Vagina (tissue), 2 donors: ENCODE results near the gene SMG6.

ENCODE experiments used
- POLR2A ChIP-seq, 2 donors: fragments of 450-650 bp; IDR thresholded peaks; one replicate each; pipeline ENCODE4 v1.6.1; 2017; ENCODE audit warnings: antibody characterized with exemption in 2 of 2, mild to moderate bottlenecking in 2 of 2, moderate library complexity in 2 of 2
- TF ChIP-seq, protein P1 (sequence below), 3 experiments: fragments of 450-650 bp in 2 of 3; fragments of 200-600 bp in 1 of 3; sonication (generic) in 1 of 3; IDR thresholded peaks; one replicate each; pipeline ENCODE4 v1.5.1; 2017 to 2019; ENCODE audit warnings: antibody characterized with exemption in 3 of 3, mild to moderate bottlenecking in 2 of 3, moderate library complexity in 2 of 3

DNA sequence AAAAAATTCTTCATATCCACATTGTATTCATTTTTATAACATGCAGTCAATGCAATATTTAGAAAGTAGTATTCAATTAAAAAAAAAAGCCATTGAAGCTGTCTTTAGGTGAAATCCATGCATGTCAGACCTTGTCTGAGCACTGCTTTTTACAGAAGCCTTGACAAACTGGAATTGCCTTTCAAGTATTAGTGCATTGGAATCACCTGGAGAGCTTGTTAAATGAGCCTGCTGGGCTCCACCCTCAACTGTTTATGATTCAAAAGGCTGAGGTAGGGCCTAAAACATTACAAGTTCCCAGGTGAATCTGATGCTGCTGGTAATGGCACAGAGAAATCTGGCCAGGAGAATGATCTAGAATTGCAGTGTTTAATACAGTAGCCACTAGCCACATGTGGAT lies 162.9 kb downstream of the SMG6 start:
- TF ChIP-seq, protein P1, sequence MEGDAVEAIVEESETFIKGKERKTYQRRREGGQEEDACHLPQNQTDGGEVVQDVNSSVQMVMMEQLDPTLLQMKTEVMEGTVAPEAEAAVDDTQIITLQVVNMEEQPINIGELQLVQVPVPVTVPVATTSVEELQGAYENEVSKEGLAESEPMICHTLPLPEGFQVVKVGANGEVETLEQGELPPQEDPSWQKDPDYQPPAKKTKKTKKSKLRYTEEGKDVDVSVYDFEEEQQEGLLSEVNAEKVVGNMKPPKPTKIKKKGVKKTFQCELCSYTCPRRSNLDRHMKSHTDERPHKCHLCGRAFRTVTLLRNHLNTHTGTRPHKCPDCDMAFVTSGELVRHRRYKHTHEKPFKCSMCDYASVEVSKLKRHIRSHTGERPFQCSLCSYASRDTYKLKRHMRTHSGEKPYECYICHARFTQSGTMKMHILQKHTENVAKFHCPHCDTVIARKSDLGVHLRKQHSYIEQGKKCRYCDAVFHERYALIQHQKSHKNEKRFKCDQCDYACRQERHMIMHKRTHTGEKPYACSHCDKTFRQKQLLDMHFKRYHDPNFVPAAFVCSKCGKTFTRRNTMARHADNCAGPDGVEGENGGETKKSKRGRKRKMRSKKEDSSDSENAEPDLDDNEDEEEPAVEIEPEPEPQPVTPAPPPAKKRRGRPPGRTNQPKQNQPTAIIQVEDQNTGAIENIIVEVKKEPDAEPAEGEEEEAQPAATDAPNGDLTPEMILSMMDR (IDR thresholded peaks at IDR 0.05) = no peak
- TF ChIP-seq POLR2A (IDR thresholded peaks at IDR 0.05) = no peak
